ENCODE results near the gene NEK1.
"Not testable (repeated sequence)": the region's sequence is repeated elsewhere in the genome, so short reads cannot be mapped to it uniquely, and the experiment has no call there.

NEK1 gene

GRCh38 chr4:169630069-169630468 is 17.7 kb upstream of the NEK1 start:
- DNase-seq (ENCODE audit: extremely low spot score, insufficient read length, low read depth) (no peak), FAIRE-seq (no peak)

GRCh38 chr4:169628579-169628978 is 16.2 kb upstream of the NEK1 start:
- DNase-seq (ENCODE audit: extremely low spot score, insufficient read length, low read depth) = no peak
- peak; percentile 18 for FAIRE-seq

- FAIRE-seq (peak; percentile 60), DNase-seq (ENCODE audit: extremely low spot score, insufficient read length, low read depth) (no peak)
Measured at GRCh38 chr4:169627307-169627706, 14.9 kb upstream of the NEK1 start.

GRCh38 chr4:169626331-169627282 is 14.2 kb upstream of the NEK1 start:
- no peak for DNase-seq (ENCODE audit: extremely low spot score, insufficient read length, low read depth)
- FAIRE-seq = no peak

- DNase-seq (ENCODE audit: extremely low spot score, insufficient read length, low read depth) = no peak
- FAIRE-seq = no peak
Measured at GRCh38 chr4:169625886-169626285, 13.5 kb upstream of the NEK1 start.

- FAIRE-seq; DNase-seq (ENCODE audit: extremely low spot score, insufficient read length, low read depth): not testable (repeated sequence)
Measured at GRCh38 chr4:169624012-169624411, 11.6 kb upstream of the NEK1 start.

GRCh38 chr4:169622566-169622965 is 10.2 kb upstream of the NEK1 start:
- DNase-seq (ENCODE audit: extremely low spot score, insufficient read length, low read depth) (no peak), FAIRE-seq (peak; percentile 15)

GRCh38 chr4:169621731-169622492 is 9.5 kb upstream of the NEK1 start:
- FAIRE-seq = peak; percentile 70

GRCh38 chr4:169620880-169621248 is 8.5 kb upstream of the NEK1 start:
- FAIRE-seq (peak; percentile 71), DNase-seq (ENCODE audit: extremely low spot score, insufficient read length, low read depth) (no peak)

More at GRCh38 chr4:169621731-169622492, 9.5 kb upstream of the NEK1 start:
- DNase-seq (ENCODE audit: extremely low spot score, insufficient read length, low read depth) = no peak

GRCh38 chr4:169619958-169620879 is 7.8 kb upstream of the NEK1 start, which contains the start of gene CLCN3:
Gene CLCN3, plus strand, starts transcription at chr4:169620578. Its CDS starts 15,351 bp downstream, at chr4:169635929.
- FAIRE-seq = peak; percentile 99
- DNase-seq (ENCODE audit: extremely low spot score, insufficient read length, low read depth) = peak; percentile 89

GRCh38 chr4:169619518-169619957 is 7.2 kb upstream of the NEK1 start:
- no peak for DNase-seq (ENCODE audit: extremely low spot score, insufficient read length, low read depth)
- FAIRE-seq = no peak

- DNase-seq (ENCODE audit: extremely low spot score, insufficient read length, low read depth) (no peak), FAIRE-seq (no peak)
Measured at GRCh38 chr4:169618986-169619385, 6.6 kb upstream of the NEK1 start.

GRCh38 chr4:169618286-169618685 is 5.9 kb upstream of the NEK1 start:
- no peak for FAIRE-seq
- DNase-seq (ENCODE audit: extremely low spot score, insufficient read length, low read depth) = no peak

GRCh38 chr4:169617306-169617705 is 4.9 kb upstream of the NEK1 start:
- FAIRE-seq (no peak), DNase-seq (ENCODE audit: extremely low spot score, insufficient read length, low read depth) (no peak)

GRCh38 chr4:169616846-169617245 is 4.5 kb upstream of the NEK1 start:
- FAIRE-seq (no peak), DNase-seq (ENCODE audit: extremely low spot score, insufficient read length, low read depth) (no peak)

GRCh38 chr4:169615467-169616106 is 3.2 kb upstream of the NEK1 start:
- no peak for FAIRE-seq

GRCh38 chr4:169612871-169613859 is 782 bp upstream of the NEK1 start:
- peak; percentile 85 for FAIRE-seq
- DNase-seq (ENCODE audit: extremely low spot score, insufficient read length, low read depth) = peak; percentile 18

More at GRCh38 chr4:169615467-169616106, 3.2 kb upstream of the NEK1 start:
- DNase-seq (ENCODE audit: extremely low spot score, insufficient read length, low read depth) = no peak

- DNase-seq (ENCODE audit: extremely low spot score, insufficient read length, low read depth) = no peak
- no peak for FAIRE-seq
Measured at GRCh38 chr4:169611157-169611556, 1.2 kb downstream of the NEK1 start.
